Tibial nerve (tissue), 4 donors: Measurements from ENCODE around the gene SYT1.

Experiments
- CTCF ChIP-seq, 5 experiments: fragments of 200-600 bp in 3 of 5; fragments of 450-650 bp in 2 of 5; sonication (generic) in 3 of 5; IDR thresholded peaks; one replicate each; pipeline ENCODE4 v1.5.1; 2016 to 2019; ENCODE audit warnings: antibody characterized with exemption in 5 of 5, mild to moderate bottlenecking in 3 of 5, moderate library complexity in 2 of 5
- EP300 ChIP-seq, 2 donors: sonication (generic); formaldehyde crosslinking; IDR thresholded peaks; one replicate each; pipeline ENCODE4 v1.6.1; 2017; ENCODE audit warnings: antibody characterized with exemption in 2 of 2, mild to moderate bottlenecking in 1 of 2
- POLR2A ChIP-seq, 2 donors: fragments of 450-650 bp; IDR thresholded peaks; one replicate each; pipeline ENCODE4 v1.6.1; 2017; ENCODE audit warnings: antibody characterized with exemption in 2 of 2, mild to moderate bottlenecking in 2 of 2, moderate library complexity in 2 of 2

GRCh38 chr12:79125358-79125757, 260.8 kb downstream of the SYT1 start:
- TF ChIP-seq CTCF (IDR thresholded peaks at IDR 0.05) = no peak
- no peak for TF ChIP-seq POLR2A (IDR thresholded peaks at IDR 0.05)
- TF ChIP-seq EP300 (IDR thresholded peaks at IDR 0.05) = no peak
